RWPE1 (cell line): ENCODE data around the gene SLC6A20.

Experiments
- CTCF ChIA-PET: fragments of 350-600 bp; sonication (Branson Sonifier 250); formaldehyde crosslinking; extraction: SDS; loops from one replicate; lab custom pipeline; 2021; lab: Yijun Ruan, JAX
- POLR2A ChIA-PET: fragments of 400-600 bp; formaldehyde crosslinking; extraction: SDS; loops from one replicate; lab custom pipeline; 2020; ENCODE audit warnings: antibody characterized with exemption; ENCODE audit not compliant: low non-redundant PET; lab: Yijun Ruan, JAX
- DNase-seq: peaks from one replicate; pipeline ENCODE4 v3.0.0; 2012; ENCODE audit warnings: low spot score
- H3K27ac ChIP-seq: fragments of 450-650 bp; 2 replicates; pipeline ENCODE4 v1.5.1; 2017
- CTCF ChIP-seq: fragments of 450-650 bp; conservative IDR thresholded peaks from 2 replicates; pipeline ENCODE4 v1.5.1; 2017; ENCODE audit warnings: low read depth, mild to moderate bottlenecking

The SLC6A20 gene

GRCh38 chr3:45716790-45717336, 79.5 kb downstream of the SLC6A20 start:
- no peak for DNase-seq
- no peak for TF ChIP-seq CTCF
- ChIA-PET POLR2A (no interaction called here), CTCF (no interaction called here)
- H3K27ac ChIP-seq: no peak overlapping the region

DNA sequence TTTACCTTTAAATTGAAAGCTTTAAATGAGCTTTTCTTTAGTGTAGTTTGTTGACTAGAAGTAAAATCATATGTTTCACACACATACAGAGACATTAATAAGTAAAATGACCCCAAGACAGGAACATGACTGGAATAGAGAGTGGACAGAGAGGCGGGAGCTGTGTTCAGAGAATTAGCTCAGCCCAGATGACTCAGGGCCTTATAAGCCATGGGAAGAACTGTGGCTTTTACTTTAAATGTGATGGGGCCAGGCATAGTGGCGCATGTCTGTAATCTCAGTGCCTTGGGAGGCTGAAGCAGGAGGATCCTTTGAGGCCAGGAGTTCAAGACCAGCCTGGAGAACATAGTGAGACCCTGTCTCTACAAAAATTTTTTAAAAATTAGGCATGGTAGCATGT, 80.4 kb downstream of the SLC6A20 start:
- CTCF ChIA-PET: no interaction called here
- no peak for DNase-seq
- POLR2A ChIA-PET: no interaction called here
- no peak for TF ChIP-seq CTCF
- no peak overlapping the region for H3K27ac ChIP-seq

DNA sequence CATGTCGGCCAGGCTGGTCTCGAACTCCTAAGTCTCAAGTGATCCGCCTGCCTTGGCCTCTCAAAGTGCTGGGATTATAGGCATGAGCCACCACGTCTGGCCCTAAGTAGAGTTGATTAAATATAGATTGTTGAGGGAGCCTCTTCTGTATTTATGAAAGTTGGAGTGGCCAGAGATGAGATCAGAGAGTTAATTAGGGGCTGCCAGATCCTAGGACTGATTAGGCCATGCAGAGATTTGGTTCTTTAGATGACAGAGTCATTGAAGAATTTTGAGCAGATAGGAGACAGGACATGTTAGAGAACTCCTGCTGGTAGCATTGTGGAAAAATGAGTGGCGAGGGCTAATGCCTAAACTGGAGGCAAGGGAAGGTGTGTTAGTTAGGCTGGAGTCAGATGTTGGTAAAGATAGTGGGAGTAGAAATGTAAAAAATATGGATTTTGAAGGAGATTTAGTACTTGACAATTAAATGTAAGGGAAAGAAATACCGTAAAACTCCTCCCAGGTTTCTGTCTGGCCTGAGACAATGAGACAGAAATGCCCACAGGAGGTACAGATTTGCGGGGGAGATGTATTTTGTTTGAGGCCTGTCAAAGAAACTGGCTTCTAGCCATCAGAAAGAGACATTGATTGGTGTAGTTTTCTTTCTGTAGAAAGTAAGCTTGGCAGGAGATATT, 83.8 kb downstream of the SLC6A20 start:
- no peak for TF ChIP-seq CTCF
- H3K27ac ChIP-seq: no peak overlapping the region
- POLR2A ChIA-PET: no interaction called here
- no peak for DNase-seq
- CTCF ChIA-PET: no interaction called here

DNA sequence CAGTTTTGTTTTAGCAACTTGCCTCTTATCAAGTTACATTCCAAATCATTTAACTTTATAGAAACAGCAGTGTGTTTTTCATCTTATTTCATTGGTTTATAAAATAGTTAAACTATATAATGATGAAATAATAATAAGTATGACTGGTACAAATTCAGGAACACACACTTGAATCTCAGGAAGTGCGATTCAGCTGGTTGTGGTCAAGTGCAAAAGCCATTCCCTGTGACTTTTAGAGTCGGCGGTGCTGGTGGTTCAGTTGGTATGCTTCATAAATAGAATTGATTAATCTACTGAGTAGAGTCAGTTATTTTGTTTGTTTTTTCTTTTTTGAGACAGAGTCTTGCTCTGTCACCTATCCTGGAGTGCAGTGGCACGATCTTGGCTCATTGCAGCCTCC, 84.4 kb downstream of the SLC6A20 start:
- CTCF ChIA-PET: no interaction called here
- POLR2A ChIA-PET: no interaction called here
- TF ChIP-seq CTCF: no peak
- no peak overlapping the region for H3K27ac ChIP-seq
- DNase-seq: no peak

GRCh38 chr3:45705839-45706808, 90.2 kb downstream of the SLC6A20 start:
- POLR2A ChIA-PET: no interaction called here
- TF ChIP-seq CTCF: no peak
- H3K27ac ChIP-seq: no peak overlapping the region
- no peak for DNase-seq
- CTCF ChIA-PET: interaction anchor here (0.8 kb wide), 1 partner anchor 16 kb away, joined by 3 read pairs; no protein-coding TSS in a partner anchor
